IPS DF 6.9 (cell line): Measurements from ENCODE around the gene INO80C.

ENCODE experiments used
- DNase-seq: peaks from one replicate; pipeline ENCODE4 v3.0.0-alpha.2; 2013; ENCODE audit warnings: low read depth, low spot score
- H3K27ac ChIP-seq: one replicate; pipeline ENCODE4 v1.5.1; 2013; ENCODE audit warnings: low read length, control low read depth
- H3K27me3 ChIP-seq: 2 replicates; pipeline ENCODE4 v1.6.1; 2013; ENCODE audit warnings: mild to moderate bottlenecking, low read length; ENCODE audit not compliant: control insufficient read depth, insufficient read depth
- H3K36me3 ChIP-seq: 2 replicates; pipeline ENCODE4 v1.6.1; 2013; ENCODE audit warnings: low read length; ENCODE audit not compliant: control insufficient read depth, insufficient read depth
- H3K4me1 ChIP-seq: 2 replicates; pipeline ENCODE4 v1.6.1; 2013; ENCODE audit warnings: low read length; ENCODE audit not compliant: control insufficient read depth, insufficient read depth
- H3K4me3 ChIP-seq: 2 replicates; pipeline ENCODE4 v1.5.1; 2013; ENCODE audit warnings: mild to moderate bottlenecking, low read length
- H3K9me3 ChIP-seq: 2 replicates; pipeline ENCODE4 v1.6.1; 2013; ENCODE audit warnings: low read length, inconsistent platforms; ENCODE audit not compliant: control insufficient read depth, insufficient read depth
- WGBS: extraction: QIAGEN DNeasy Blood & Tissue Kit; methylation state at CpG from one replicate; pipeline ENCODE4 v1.1.7; 2013; ENCODE audit warnings: mixed read lengths, missing lambda C conversion rate; ENCODE audit not compliant: insufficient read length, insufficient coverage; 5-methylcytosine and 5-hydroxymethylcytosine counted together

INO80C gene

GRCh38 chr18:35451916-35452315 is 45.8 kb downstream of the INO80C start:
- no peaks in the 10 kb centered on the region for H3K36me3 ChIP-seq
- H3K27me3 ChIP-seq = no peaks in the 10 kb centered on the region
- H3K4me3 ChIP-seq = no peak overlapping the region
- no peaks in the 10 kb centered on the region for H3K4me1 ChIP-seq
- WGBS = no CpG with 5 or more reads among the region's 1 CpG
- no peak for DNase-seq
- no peak overlapping the region for H3K27ac ChIP-seq
- H3K9me3 ChIP-seq = no peaks in the 10 kb centered on the region

GRCh38 chr18:35451032-35451431 is 46.7 kb downstream of the INO80C start:
- no peaks in the 10 kb centered on the region for H3K9me3 ChIP-seq
- WGBS = no CpG with 5 or more reads among the region's 3 CpGs
- H3K27ac ChIP-seq = no peak overlapping the region
- H3K4me3 ChIP-seq = no peak overlapping the region
- H3K4me1 ChIP-seq = no peaks in the 10 kb centered on the region
- no peaks in the 10 kb centered on the region for H3K27me3 ChIP-seq
- no peak for DNase-seq
- no peaks in the 10 kb centered on the region for H3K36me3 ChIP-seq

GRCh38 chr18:35444636-35445035 is 53.1 kb downstream of the INO80C start:
- WGBS = no CpG with 5 or more reads among the region's 6 CpGs
- Histone ChIP-seq H3K4me3 (no peak overlapping the region), H3K4me1 (no peaks in the 10 kb centered on the region), H3K36me3 (no peaks in the 10 kb centered on the region), H3K9me3 (no peaks in the 10 kb centered on the region), H3K27ac (no peak overlapping the region), H3K27me3 (no peaks in the 10 kb centered on the region)
- DNase-seq = no peak

GRCh38 chr18:35443847-35444246 is 53.9 kb downstream of the INO80C start:
- H3K4me1 ChIP-seq = no peaks in the 10 kb centered on the region
- DNase-seq = no peak
- H3K36me3 ChIP-seq = no peaks in the 10 kb centered on the region
- no peak overlapping the region for H3K4me3 ChIP-seq
- WGBS = no CpG with 5 or more reads among the region's 2 CpGs
- H3K27ac ChIP-seq = no peak overlapping the region
- no peaks in the 10 kb centered on the region for H3K27me3 ChIP-seq
- H3K9me3 ChIP-seq = no peaks in the 10 kb centered on the region

DNA sequence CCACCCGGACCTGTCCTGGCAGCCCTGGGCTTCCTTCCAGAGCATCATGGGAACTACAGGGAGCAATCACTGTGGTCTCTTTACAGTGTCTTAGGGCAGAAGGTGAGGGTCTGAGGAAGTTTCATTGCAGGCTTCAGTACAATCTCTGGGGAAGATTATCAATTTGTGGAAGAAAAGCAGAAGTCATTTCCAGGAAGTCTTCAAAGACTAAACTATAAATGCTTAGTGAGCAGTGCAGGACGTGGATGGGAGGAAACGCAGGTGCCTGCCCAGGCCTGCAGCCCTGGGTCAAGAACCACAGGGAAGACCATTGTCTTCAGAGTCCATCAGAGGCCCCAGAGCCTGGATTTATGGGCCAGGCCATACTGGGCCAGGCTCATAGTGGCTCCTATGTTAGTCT is 54.3 kb downstream of the INO80C start:
- H3K9me3 ChIP-seq = no peaks in the 10 kb centered on the region
- no CpG with 5 or more reads among the region's 3 CpGs for WGBS
- peaks cover 2% of the 10 kb centered on the region; the same call in 1 of the 2 replicates for H3K4me1 ChIP-seq
- no peaks in the 10 kb centered on the region for H3K27me3 ChIP-seq
- no peak for DNase-seq
- no peaks in the 10 kb centered on the region for H3K36me3 ChIP-seq
- no peak overlapping the region for H3K4me3 ChIP-seq
- no peak overlapping the region for H3K27ac ChIP-seq

DNA sequence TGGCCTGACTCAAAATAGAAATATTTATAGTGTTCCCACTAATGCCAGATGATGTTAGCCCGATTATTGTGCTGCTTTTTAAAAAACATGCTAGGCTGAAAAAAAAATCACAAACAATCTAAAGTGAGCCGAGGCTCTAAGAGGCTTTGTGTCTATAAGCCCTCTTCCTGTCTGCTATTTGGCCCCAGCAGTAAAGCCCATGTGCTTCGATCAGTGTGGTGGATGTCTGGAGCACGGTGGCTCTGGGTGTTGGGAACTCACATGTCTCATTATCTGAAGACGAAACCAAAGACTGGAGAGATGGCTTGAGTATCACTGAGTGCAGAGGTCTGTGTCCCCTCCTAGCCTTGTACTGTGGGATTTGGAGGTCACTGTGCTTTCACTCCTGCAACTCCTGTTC is 55.1 kb downstream of the INO80C start:
- peaks cover 2% of the 10 kb centered on the region; the same call in 1 of the 2 replicates for H3K4me1 ChIP-seq

DNA sequence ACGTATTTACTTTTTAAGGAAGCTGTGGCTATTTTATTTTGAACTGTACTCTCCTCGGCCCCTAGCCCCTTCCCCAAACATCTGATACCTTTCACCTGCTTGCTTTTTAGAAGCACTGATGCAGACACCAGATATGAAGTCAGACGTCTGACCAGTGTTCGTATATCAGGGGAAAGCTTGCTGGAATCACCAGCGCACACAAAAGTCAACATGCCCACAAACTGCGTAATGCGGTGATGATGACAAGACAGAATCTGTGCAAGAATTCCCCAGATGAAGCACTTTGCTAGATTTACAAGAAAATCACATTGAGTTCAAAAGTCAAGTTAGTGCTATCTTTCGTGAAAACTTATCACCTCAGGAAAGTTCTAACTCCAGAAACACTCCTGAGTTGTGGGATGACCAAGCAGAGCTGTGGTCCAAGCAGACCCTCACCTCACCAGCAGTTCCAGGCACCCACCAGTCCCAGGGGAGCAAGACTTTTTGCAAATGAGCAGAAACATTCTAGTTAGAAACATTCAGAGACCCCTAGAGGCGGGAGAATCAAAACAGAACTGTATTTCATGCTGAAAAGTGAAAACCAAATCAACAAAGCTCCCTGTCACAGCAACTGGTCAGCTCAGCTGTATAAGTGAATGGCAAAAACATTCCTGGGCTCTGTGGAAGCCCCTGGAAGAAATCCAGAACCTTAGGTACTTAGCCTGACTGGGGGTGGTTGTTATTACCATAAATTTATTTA is 55.7 kb downstream of the INO80C start:
- no CpG with 5 or more reads among the region's 9 CpGs for WGBS
- Histone ChIP-seq H3K4me1 (peaks cover 2% of the 10 kb centered on the region; the same call in 1 of the 2 replicates), H3K27me3 (no peaks in the 10 kb centered on the region), H3K36me3 (no peaks in the 10 kb centered on the region), H3K4me3 (no peak overlapping the region), H3K27ac (no peak overlapping the region), H3K9me3 (no peaks in the 10 kb centered on the region)
- no peak for DNase-seq

More for the DNA sequence above, 55.1 kb downstream of the INO80C start:
- Histone ChIP-seq H3K9me3 (no peaks in the 10 kb centered on the region), H3K27ac (no peak overlapping the region), H3K27me3 (no peaks in the 10 kb centered on the region), H3K4me3 (no peak overlapping the region), H3K36me3 (no peaks in the 10 kb centered on the region)
- no peak for DNase-seq
- WGBS = no CpG with 5 or more reads among the region's 5 CpGs

GRCh38 chr18:35438480-35439234 is 59.1 kb downstream of the INO80C start:
- DNase-seq = no peak
- Histone ChIP-seq H3K36me3 (no peaks in the 10 kb centered on the region), H3K4me1 (peaks cover 2% of the 10 kb centered on the region; the same call in 1 of the 2 replicates), H3K9me3 (no peaks in the 10 kb centered on the region), H3K4me3 (no peak overlapping the region), H3K27me3 (no peaks in the 10 kb centered on the region), H3K27ac (no peak overlapping the region)
- WGBS = no CpG with 5 or more reads among the region's 1 CpG

- Histone ChIP-seq H3K36me3 (no peaks in the 10 kb centered on the region), H3K27ac (no peak overlapping the region), H3K9me3 (no peaks in the 10 kb centered on the region), H3K27me3 (no peaks in the 10 kb centered on the region), H3K4me1 (peaks cover 2% of the 10 kb centered on the region; the same call in 1 of the 2 replicates), H3K4me3 (no peak overlapping the region)
- WGBS = no CpG with 5 or more reads among the region's 2 CpGs
- no peak for DNase-seq
These were observed 59.9 kb downstream of the INO80C start for GRCh38 chr18:35437836-35438235.

- Histone ChIP-seq H3K36me3 (no peaks in the 10 kb centered on the region), H3K9me3 (no peaks in the 10 kb centered on the region), H3K4me3 (no peak overlapping the region), H3K27me3 (no peaks in the 10 kb centered on the region), H3K4me1 (peaks cover 2% of the 10 kb centered on the region; the same call in 1 of the 2 replicates), H3K27ac (no peak overlapping the region)
- DNase-seq = no peak
- no CpG with 5 or more reads among the region's 3 CpGs for WGBS
These were observed 61.6 kb downstream of the INO80C start for GRCh38 chr18:35436076-35436649.
